Measurements from ENCODE around the gene BMAL1. TPM values are rescaled to one million over a fixed set of nuclear protein-coding genes. Genes with fewer than 3 reads are reported as not detected.
A peak's percentile ranks its signal among the peaks of the same experiment; 100 is the strongest.

The BMAL1 gene
- polyA plus RNA-seq, 1 donor (not counting 4 experiments of a cell fraction or from before 2014, with no cell fraction given): 27.5 TPM

GRCh38 chr11:13258855-13259254, 18.7 kb upstream of the BMAL1 start:
- Histone ChIP-seq H3K9me1 (ENCODE audit: control insufficient read depth, extremely low read depth, insufficient read depth, low read length) (no peaks in the 10 kb centered on the region), H3K9me3 (ENCODE audit: control insufficient read depth, low read depth, low read length) (no peaks in the 10 kb centered on the region), H3K9ac (ENCODE audit: control insufficient read depth, extremely low read depth, insufficient read depth, low read length) (no peak overlapping the region), H3K79me2 (ENCODE audit: control insufficient read depth, insufficient read depth, low read length) (no peaks in the 10 kb centered on the region), H3K36me3 (ENCODE audit: control insufficient read depth in 2 of 2, extremely low read depth in 1 of 2, insufficient read depth in 2 of 2, low read length in 2 of 2) (no peaks in the 10 kb centered on the region), H3K4me3 (ENCODE audit: control insufficient read depth in 2 of 3, extremely low read depth in 1 of 3, insufficient read depth in 2 of 3, low read depth in 1 of 3, low read length in 3 of 3) (no peak overlapping the region), H4K20me1 (ENCODE audit: control insufficient read depth, extremely low read depth, insufficient read depth, low read length) (no peaks in the 10 kb centered on the region), H3K27me3 (ENCODE audit: control insufficient read depth, extremely low read depth, insufficient read depth, low read length) (no peaks in the 10 kb centered on the region), H3K4me1 (ENCODE audit: control insufficient read depth, extremely low read depth, insufficient read depth, low read length) (peaks cover 88% of the 10 kb centered on the region), H2AFZ (ENCODE audit: control insufficient read depth, low read length) (no peak overlapping the region), H3K4me2 (ENCODE audit: control insufficient read depth, extremely low read depth, insufficient read depth, low read depth, low read length) (no peak overlapping the region), H3K27ac (ENCODE audit: control insufficient read depth, insufficient read depth, low read length) (peak overlapping the region; percentile 51)
- no peak for DNase-seq (ENCODE audit: low read depth, low spot score)
- FAIRE-seq: peak; percentile 69
- TF ChIP-seq EZH2 (IDR thresholded peaks at IDR 0.05; ENCODE audit: low read length) (no peak), CTCF (optimal IDR thresholded peaks at IDR 0.05 in 1 of 3, IDR thresholded peaks at IDR 0.05 in 1 of 3, conservative IDR thresholded peaks at IDR 0.05 in 1 of 3; ENCODE audit: extremely low read depth in 1 of 3, insufficient read depth in 2 of 3, low read length in 3 of 3) (no peak)
- dilution Hi-C loops (cut with MboI; ENCODE audit: extremely low pct_ligation_motif_present, low sequenced_read_pairs): no loop called here

- peak; percentile 32 for FAIRE-seq
- no peak for TF ChIP-seq CTCF (optimal IDR thresholded peaks at IDR 0.05 in 1 of 3, IDR thresholded peaks at IDR 0.05 in 1 of 3, conservative IDR thresholded peaks at IDR 0.05 in 1 of 3; ENCODE audit: extremely low read depth in 1 of 3, insufficient read depth in 2 of 3, low read length in 3 of 3)
- TF ChIP-seq EZH2 (IDR thresholded peaks at IDR 0.05; ENCODE audit: low read length): no peak
- Histone ChIP-seq H3K9me3 (ENCODE audit: control insufficient read depth, low read depth, low read length) (no peaks in the 10 kb centered on the region), H3K4me2 (ENCODE audit: control insufficient read depth, extremely low read depth, insufficient read depth, low read depth, low read length) (peak overlapping the region; percentile 87), H3K4me1 (ENCODE audit: control insufficient read depth, extremely low read depth, insufficient read depth, low read length) (peaks cover 89% of the 10 kb centered on the region), H3K9ac (ENCODE audit: control insufficient read depth, extremely low read depth, insufficient read depth, low read length) (no peak overlapping the region), H3K27ac (ENCODE audit: control insufficient read depth, insufficient read depth, low read length) (peak overlapping the region; percentile 100), H3K79me2 (ENCODE audit: control insufficient read depth, insufficient read depth, low read length) (no peaks in the 10 kb centered on the region), H4K20me1 (ENCODE audit: control insufficient read depth, extremely low read depth, insufficient read depth, low read length) (no peaks in the 10 kb centered on the region), H3K36me3 (ENCODE audit: control insufficient read depth in 2 of 2, extremely low read depth in 1 of 2, insufficient read depth in 2 of 2, low read length in 2 of 2) (no peaks in the 10 kb centered on the region), H2AFZ (ENCODE audit: control insufficient read depth, low read length) (no peak overlapping the region), H3K9me1 (ENCODE audit: control insufficient read depth, extremely low read depth, insufficient read depth, low read length) (no peaks in the 10 kb centered on the region), H3K27me3 (ENCODE audit: control insufficient read depth, extremely low read depth, insufficient read depth, low read length) (no peaks in the 10 kb centered on the region), H3K4me3 (ENCODE audit: control insufficient read depth in 2 of 3, extremely low read depth in 1 of 3, insufficient read depth in 2 of 3, low read depth in 1 of 3, low read length in 3 of 3) (no peak overlapping the region)
- dilution Hi-C loops (cut with MboI; ENCODE audit: extremely low pct_ligation_motif_present, low sequenced_read_pairs): no loop called here
- DNase-seq (ENCODE audit: low read depth, low spot score): no peak
Observed at GRCh38 chr11:13259374-13259773, 18.2 kb upstream of the BMAL1 start.

Measured in keratinocyte (primary cell).